GM23338 (cell line): ENCODE data around the gene UST. TPM values are rescaled to one million over a fixed set of nuclear protein-coding genes. Genes with fewer than 3 reads are reported as not detected.

ENCODE experiments used
- ATAC-seq: fragments of 200-7000 bp; cut with Tn5 transposase; 3 replicates; pipeline ENCODE4 v1.9.1; 2020
- DNase-seq: peaks from one replicate; pipeline ENCODE4 v3.0.0-alpha.2; 2015; ENCODE audit warnings: low spot score
- H2AFZ ChIP-seq: fragments of 200-600 bp; sonication (generic); 2 replicates; pipeline ENCODE4 v1.8.0; 2016; ENCODE audit warnings: antibody characterized with exemption, mild to moderate bottlenecking, moderate library complexity
- H3F3A ChIP-seq: fragments of 200-600 bp; sonication (generic); replicated peaks from 2 replicates; pipeline ENCODE4 v1.8.0; 2017; ENCODE audit warnings: antibody characterized with exemption, mixed run types, low read depth
- H3K27ac ChIP-seq: fragments of 200-600 bp; sonication (generic); 2 replicates; pipeline ENCODE4 v1.6.1; 2016; ENCODE audit warnings: low read depth
- H3K27me3 ChIP-seq: fragments of 200-600 bp; sonication (generic); 2 replicates; pipeline ENCODE4 v1.8.0; 2016; ENCODE audit warnings: mild to moderate bottlenecking, mixed run types, moderate library complexity; ENCODE audit not compliant: insufficient read depth
- H3K36me3 ChIP-seq: fragments of 200-600 bp; sonication (generic); 2 replicates; pipeline ENCODE4 v1.8.0; 2016; ENCODE audit warnings: mild to moderate bottlenecking; ENCODE audit not compliant: insufficient read depth
- H3K4me1 ChIP-seq: fragments of 200-600 bp; sonication (generic); 2 replicates; pipeline ENCODE4 v1.8.0; 2016; ENCODE audit warnings: mild to moderate bottlenecking, moderate library complexity; ENCODE audit not compliant: insufficient read depth
- H3K4me2 ChIP-seq: fragments of 200-600 bp; sonication (generic); 2 replicates; pipeline ENCODE4 v1.7.1; 2017; ENCODE audit warnings: mixed run types
- H3K4me3 ChIP-seq: fragments of 200-600 bp; sonication (generic); 2 replicates; pipeline ENCODE4 v1.6.1; 2016; ENCODE audit warnings: mixed run types
- H3K79me2 ChIP-seq: fragments of 200-600 bp; sonication (generic); replicated peaks from 2 replicates; pipeline ENCODE4 v1.8.0; 2017; ENCODE audit warnings: mild to moderate bottlenecking; ENCODE audit not compliant: insufficient read depth
- H3K9me2 ChIP-seq: fragments of 200-600 bp; sonication (generic); 2 replicates; pipeline ENCODE4 v1.8.0; 2017; ENCODE audit not compliant: insufficient read depth
- H4K20me1 ChIP-seq: fragments of 200-600 bp; sonication (generic); replicated peaks from 2 replicates; pipeline ENCODE4 v1.8.0; 2017; ENCODE audit warnings: mild to moderate bottlenecking; ENCODE audit not compliant: insufficient read depth
- H3K27ac Mint-ChIP-seq: 2 replicates; pipeline ENCODE4 v1.8.0; 2020; ENCODE audit warnings: inconsistent platforms, mild to moderate bottlenecking, moderate library complexity, mixed read lengths
- H3K27me3 Mint-ChIP-seq: 3 replicates; pipeline ENCODE4 v1.8.0; 2022; ENCODE audit warnings: low read depth, mild to moderate bottlenecking, moderate library complexity, mixed read lengths, inconsistent platforms; ENCODE audit not compliant: insufficient read depth, poor library complexity
- H3K36me3 Mint-ChIP-seq: 3 replicates; pipeline ENCODE4 v1.8.0; 2021; ENCODE audit warnings: low read depth, mild to moderate bottlenecking, inconsistent platforms, moderate library complexity, mixed read lengths
- H3K4me1 Mint-ChIP-seq: 3 replicates; pipeline ENCODE4 v1.8.0; 2020; ENCODE audit warnings: mild to moderate bottlenecking, inconsistent platforms, mixed read lengths
- H3K4me3 Mint-ChIP-seq: 3 replicates; pipeline ENCODE4 v1.8.0; 2021; ENCODE audit warnings: moderate library complexity, mild to moderate bottlenecking, inconsistent platforms, mixed read lengths
- H3K9me3 Mint-ChIP-seq: 3 replicates; pipeline ENCODE4 v1.8.0; 2020; ENCODE audit warnings: moderate library complexity, mild to moderate bottlenecking, inconsistent platforms, mixed read lengths
- CREB1 ChIP-seq: fragments of 250-450 bp; sonication (Bioruptor Pico); IDR thresholded peaks from 2 replicates; pipeline ENCODE4 v1.5.0; 2020; ENCODE audit warnings: low read depth, mild to moderate bottlenecking, moderate library complexity
- ETS1 ChIP-seq: IDR thresholded peaks from 2 replicates; pipeline ENCODE4 v1.6.1; 2016; ENCODE audit warnings: antibody characterized with exemption
- EZH2 ChIP-seq: fragments of 200-600 bp; sonication (generic); IDR thresholded peaks from one replicate; pipeline ENCODE4 v1.8.0; 2017; ENCODE audit warnings: antibody characterized with exemption, mild to moderate bottlenecking, low read depth; ENCODE audit not compliant: unreplicated experiment
- EZH2phosphoT487 ChIP-seq: fragments of 200-600 bp; sonication (generic); IDR thresholded peaks from one replicate; pipeline ENCODE4 v1.8.1; 2018; ENCODE audit warnings: antibody characterized with exemption; ENCODE audit not compliant: unreplicated experiment
- JUNB ChIP-seq: IDR thresholded peaks from one replicate; pipeline ENCODE4 v1.6.1; 2016; ENCODE audit warnings: antibody characterized with exemption; ENCODE audit not compliant: unreplicated experiment
- NANOG ChIP-seq: IDR thresholded peaks from 2 replicates; pipeline ENCODE4 v1.6.1; 2016; ENCODE audit warnings: antibody characterized with exemption, borderline replicate concordance
- POLR2AphosphoS5 ChIP-seq: IDR thresholded peaks from 2 replicates; pipeline ENCODE4 v1.6.1; 2016; ENCODE audit warnings: antibody characterized with exemption, low read depth
- STAT1 ChIP-seq: IDR thresholded peaks from one replicate; pipeline ENCODE4 v1.6.1; 2016; ENCODE audit warnings: antibody characterized with exemption; ENCODE audit not compliant: unreplicated experiment
- ZNF114 ChIP-seq: fragments of 250-450 bp; sonication (Bioruptor Pico); IDR thresholded peaks from 2 replicates; pipeline ENCODE4 v1.5.0; 2020; ENCODE audit warnings: mild to moderate bottlenecking, moderate library complexity
- ZNF331 ChIP-seq: fragments of 250-450 bp; sonication (Bioruptor Pico); IDR thresholded peaks from 2 replicates; pipeline ENCODE4 v1.5.0; 2020; ENCODE audit warnings: low read depth, mild to moderate bottlenecking, moderate library complexity
- polyA plus RNA-seq: library from polyadenylated mRNA; unstranded; fragments of >200 nt; fragmentation: Nextera tagmentation; extraction: Ambion mirVana; gene quantifications from 2 replicates; pipeline ENCODE4 v1.2.1, GENCODE V29; 2016
- total RNA-seq: library from RNA; depleted of rRNA; stranded (reverse); fragments of >200 nt; shearing (Covaris generic); gene quantifications from 2 replicates; pipeline ENCODE4 v1.2.3, GENCODE V29; 2014
- TF ChIP-seq, protein P1 (sequence below): IDR thresholded peaks from one replicate; pipeline ENCODE4 v1.6.1; 2018; ENCODE audit warnings: antibody characterized with exemption; ENCODE audit not compliant: unreplicated experiment
- TF ChIP-seq, protein P2 (sequence below), 2 experiments: fragments of 200-600 bp in 1 of 2; sonication (generic) in 1 of 2; conservative IDR thresholded peaks; 2 replicates each; pipeline versions ENCODE4 v1.5.1 to v1.6.1; 2016 to 2017; ENCODE audit warnings: antibody characterized with exemption in 2 of 2, low read depth in 2 of 2, mild to moderate bottlenecking in 2 of 2, moderate library complexity in 1 of 2
- TF ChIP-seq, protein P3 (sequence below): fragments of 250-450 bp; sonication (Bioruptor Pico); IDR thresholded peaks from 2 replicates; pipeline ENCODE4 v1.5.0; 2020; ENCODE audit warnings: mild to moderate bottlenecking, moderate library complexity

UST gene
- total and polyA plus RNA-seq, 2 experiments from 2014 or later = 12.6 to 33.0 TPM

- Histone ChIP-seq H3K4me3 (no peak overlapping the region), H2AFZ (no peak overlapping the region), H3K36me3 (no peaks in the 10 kb centered on the region), H3K27ac (no peak overlapping the region), H3K4me1 (peaks cover 6% of the 10 kb centered on the region; the same call in 1 of the 2 replicates), H3K4me2 (no peak overlapping the region), H3F3A (no peaks in the 10 kb centered on the region), H3K9me2 (no peaks in the 10 kb centered on the region), H3K27me3 (no peaks in the 10 kb centered on the region), H3K79me2 (no peaks in the 10 kb centered on the region), H4K20me1 (no peaks in the 10 kb centered on the region)
- no peak for DNase-seq
- TF ChIP-seq CREB1 (CRISPR knock-in tag) (no peak), JUNB (no peak), ZNF331 (CRISPR knock-in tag) (no peak), NANOG (no peak), ZNF114 (CRISPR knock-in tag) (no peak), STAT1 (no peak), ETS1 (no peak), EZH2 (no peak), POLR2AphosphoS5 (no peak), EZH2phosphoT487 (no peak)
- TF ChIP-seq, protein P1, sequence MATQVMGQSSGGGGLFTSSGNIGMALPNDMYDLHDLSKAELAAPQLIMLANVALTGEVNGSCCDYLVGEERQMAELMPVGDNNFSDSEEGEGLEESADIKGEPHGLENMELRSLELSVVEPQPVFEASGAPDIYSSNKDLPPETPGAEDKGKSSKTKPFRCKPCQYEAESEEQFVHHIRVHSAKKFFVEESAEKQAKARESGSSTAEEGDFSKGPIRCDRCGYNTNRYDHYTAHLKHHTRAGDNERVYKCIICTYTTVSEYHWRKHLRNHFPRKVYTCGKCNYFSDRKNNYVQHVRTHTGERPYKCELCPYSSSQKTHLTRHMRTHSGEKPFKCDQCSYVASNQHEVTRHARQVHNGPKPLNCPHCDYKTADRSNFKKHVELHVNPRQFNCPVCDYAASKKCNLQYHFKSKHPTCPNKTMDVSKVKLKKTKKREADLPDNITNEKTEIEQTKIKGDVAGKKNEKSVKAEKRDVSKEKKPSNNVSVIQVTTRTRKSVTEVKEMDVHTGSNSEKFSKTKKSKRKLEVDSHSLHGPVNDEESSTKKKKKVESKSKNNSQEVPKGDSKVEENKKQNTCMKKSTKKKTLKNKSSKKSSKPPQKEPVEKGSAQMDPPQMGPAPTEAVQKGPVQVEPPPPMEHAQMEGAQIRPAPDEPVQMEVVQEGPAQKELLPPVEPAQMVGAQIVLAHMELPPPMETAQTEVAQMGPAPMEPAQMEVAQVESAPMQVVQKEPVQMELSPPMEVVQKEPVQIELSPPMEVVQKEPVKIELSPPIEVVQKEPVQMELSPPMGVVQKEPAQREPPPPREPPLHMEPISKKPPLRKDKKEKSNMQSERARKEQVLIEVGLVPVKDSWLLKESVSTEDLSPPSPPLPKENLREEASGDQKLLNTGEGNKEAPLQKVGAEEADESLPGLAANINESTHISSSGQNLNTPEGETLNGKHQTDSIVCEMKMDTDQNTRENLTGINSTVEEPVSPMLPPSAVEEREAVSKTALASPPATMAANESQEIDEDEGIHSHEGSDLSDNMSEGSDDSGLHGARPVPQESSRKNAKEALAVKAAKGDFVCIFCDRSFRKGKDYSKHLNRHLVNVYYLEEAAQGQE = no peak
- TF ChIP-seq, protein P2, sequence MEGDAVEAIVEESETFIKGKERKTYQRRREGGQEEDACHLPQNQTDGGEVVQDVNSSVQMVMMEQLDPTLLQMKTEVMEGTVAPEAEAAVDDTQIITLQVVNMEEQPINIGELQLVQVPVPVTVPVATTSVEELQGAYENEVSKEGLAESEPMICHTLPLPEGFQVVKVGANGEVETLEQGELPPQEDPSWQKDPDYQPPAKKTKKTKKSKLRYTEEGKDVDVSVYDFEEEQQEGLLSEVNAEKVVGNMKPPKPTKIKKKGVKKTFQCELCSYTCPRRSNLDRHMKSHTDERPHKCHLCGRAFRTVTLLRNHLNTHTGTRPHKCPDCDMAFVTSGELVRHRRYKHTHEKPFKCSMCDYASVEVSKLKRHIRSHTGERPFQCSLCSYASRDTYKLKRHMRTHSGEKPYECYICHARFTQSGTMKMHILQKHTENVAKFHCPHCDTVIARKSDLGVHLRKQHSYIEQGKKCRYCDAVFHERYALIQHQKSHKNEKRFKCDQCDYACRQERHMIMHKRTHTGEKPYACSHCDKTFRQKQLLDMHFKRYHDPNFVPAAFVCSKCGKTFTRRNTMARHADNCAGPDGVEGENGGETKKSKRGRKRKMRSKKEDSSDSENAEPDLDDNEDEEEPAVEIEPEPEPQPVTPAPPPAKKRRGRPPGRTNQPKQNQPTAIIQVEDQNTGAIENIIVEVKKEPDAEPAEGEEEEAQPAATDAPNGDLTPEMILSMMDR (conservative IDR thresholded peaks at IDR 0.05; ENCODE audit: low read depth in 2 of 2) = no peak
- TF ChIP-seq, protein P3, sequence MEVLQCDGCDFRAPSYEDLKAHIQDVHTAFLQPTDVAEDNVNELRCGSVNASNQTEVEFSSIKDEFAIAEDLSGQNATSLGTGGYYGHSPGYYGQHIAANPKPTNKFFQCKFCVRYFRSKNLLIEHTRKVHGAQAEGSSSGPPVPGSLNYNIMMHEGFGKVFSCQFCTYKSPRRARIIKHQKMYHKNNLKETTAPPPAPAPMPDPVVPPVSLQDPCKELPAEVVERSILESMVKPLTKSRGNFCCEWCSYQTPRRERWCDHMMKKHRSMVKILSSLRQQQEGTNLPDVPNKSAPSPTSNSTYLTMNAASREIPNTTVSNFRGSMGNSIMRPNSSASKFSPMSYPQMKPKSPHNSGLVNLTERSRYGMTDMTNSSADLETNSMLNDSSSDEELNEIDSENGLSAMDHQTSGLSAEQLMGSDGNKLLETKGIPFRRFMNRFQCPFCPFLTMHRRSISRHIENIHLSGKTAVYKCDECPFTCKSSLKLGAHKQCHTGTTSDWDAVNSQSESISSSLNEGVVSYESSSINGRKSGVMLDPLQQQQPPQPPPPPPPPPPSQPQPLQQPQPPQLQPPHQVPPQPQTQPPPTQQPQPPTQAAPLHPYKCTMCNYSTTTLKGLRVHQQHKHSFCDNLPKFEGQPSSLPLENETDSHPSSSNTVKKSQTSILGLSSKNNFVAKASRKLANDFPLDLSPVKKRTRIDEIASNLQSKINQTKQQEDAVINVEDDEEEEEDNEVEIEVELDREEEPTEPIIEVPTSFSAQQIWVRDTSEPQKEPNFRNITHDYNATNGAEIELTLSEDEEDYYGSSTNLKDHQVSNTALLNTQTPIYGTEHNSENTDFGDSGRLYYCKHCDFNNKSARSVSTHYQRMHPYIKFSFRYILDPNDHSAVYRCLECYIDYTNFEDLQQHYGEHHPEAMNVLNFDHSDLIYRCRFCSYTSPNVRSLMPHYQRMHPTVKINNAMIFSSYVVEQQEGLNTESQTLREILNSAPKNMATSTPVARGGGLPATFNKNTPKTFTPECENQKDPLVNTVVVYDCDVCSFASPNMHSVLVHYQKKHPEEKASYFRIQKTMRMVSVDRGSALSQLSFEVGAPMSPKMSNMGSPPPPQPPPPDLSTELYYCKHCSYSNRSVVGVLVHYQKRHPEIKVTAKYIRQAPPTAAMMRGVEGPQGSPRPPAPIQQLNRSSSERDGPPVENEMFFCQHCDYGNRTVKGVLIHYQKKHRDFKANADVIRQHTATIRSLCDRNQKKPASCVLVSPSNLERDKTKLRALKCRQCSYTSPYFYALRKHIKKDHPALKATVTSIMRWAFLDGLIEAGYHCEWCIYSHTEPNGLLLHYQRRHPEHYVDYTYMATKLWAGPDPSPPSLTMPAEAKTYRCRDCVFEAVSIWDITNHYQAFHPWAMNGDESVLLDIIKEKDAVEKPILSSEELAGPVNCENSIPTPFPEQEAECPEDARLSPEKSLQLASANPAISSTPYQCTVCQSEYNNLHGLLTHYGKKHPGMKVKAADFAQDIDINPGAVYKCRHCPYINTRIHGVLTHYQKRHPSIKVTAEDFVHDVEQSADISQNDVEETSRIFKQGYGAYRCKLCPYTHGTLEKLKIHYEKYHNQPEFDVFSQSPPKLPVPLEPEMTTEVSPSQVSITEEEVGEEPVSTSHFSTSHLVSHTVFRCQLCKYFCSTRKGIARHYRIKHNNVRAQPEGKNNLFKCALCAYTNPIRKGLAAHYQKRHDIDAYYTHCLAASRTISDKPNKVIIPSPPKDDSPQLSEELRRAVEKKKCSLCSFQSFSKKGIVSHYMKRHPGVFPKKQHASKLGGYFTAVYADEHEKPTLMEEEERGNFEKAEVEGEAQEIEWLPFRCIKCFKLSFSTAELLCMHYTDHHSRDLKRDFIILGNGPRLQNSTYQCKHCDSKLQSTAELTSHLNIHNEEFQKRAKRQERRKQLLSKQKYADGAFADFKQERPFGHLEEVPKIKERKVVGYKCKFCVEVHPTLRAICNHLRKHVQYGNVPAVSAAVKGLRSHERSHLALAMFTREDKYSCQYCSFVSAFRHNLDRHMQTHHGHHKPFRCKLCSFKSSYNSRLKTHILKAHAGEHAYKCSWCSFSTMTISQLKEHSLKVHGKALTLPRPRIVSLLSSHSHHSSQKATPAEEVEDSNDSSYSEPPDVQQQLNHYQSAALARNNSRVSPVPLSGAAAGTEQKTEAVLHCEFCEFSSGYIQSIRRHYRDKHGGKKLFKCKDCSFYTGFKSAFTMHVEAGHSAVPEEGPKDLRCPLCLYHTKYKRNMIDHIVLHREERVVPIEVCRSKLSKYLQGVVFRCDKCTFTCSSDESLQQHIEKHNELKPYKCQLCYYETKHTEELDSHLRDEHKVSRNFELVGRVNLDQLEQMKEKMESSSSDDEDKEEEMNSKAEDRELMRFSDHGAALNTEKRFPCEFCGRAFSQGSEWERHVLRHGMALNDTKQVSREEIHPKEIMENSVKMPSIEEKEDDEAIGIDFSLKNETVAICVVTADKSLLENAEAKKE (CRISPR knock-in tag) = no peak
- H3K27ac Mint-ChIP-seq = no peak overlapping the region
- H3K9me3 Mint-ChIP-seq = no peaks in the 10 kb centered on the region
- H3K4me1 Mint-ChIP-seq = peaks cover 21% of the 10 kb centered on the region
- ATAC-seq = no peak
- H3K36me3 Mint-ChIP-seq = no peaks in the 10 kb centered on the region; the same call in 2 of the 3 replicates
- no peak overlapping the region for H3K4me3 Mint-ChIP-seq
- peaks cover 6% of the 10 kb centered on the region for H3K27me3 Mint-ChIP-seq
Measured at GRCh38 chr6:149061930-149062329, 315.1 kb downstream of the UST start.
